IMR-90 (cell line): ENCODE results near the gene CDH22. TPM values are rescaled to one million over a fixed set of nuclear protein-coding genes. Genes with fewer than 3 reads are reported as not detected.

ENCODE experiments used
- ATAC-seq: fragments of 200-7000 bp; cut with Tn5 transposase; 2 replicates; pipeline ENCODE4 v1.9.1; 2020; ENCODE audit warnings: low read depth, mild to moderate bottlenecking, moderate library complexity
- BruUV-seq: library from RNA; stranded (reverse); fragments of 400-500 nt; replicated peaks from 2 replicates; lab custom pipeline; 2021; lab: Mats Ljungman, UMichigan
- CTCF ChIA-PET: fragments of 300-600 bp; formaldehyde crosslinking; extraction: SDS; loops from one replicate; lab custom pipeline; 2021; ENCODE audit warnings: antibody characterized with exemption; lab: Yijun Ruan, JAX
- POLR2A ChIA-PET: fragments of 300-600 bp; sonication (Branson Sonifier 250); formaldehyde crosslinking; loops from one replicate; lab custom pipeline; 2022; ENCODE audit warnings: antibody characterized with exemption; ENCODE audit not compliant: unreplicated experiment; lab: Charles Lee
- DNase-seq: peaks from one replicate; pipeline ENCODE4 v3.0.0; 2013
- H2AFZ ChIP-seq: replicated peaks from 2 replicates; pipeline ENCODE3; 2013; ENCODE audit warnings: low read length, mild to moderate bottlenecking; ENCODE audit not compliant: poor library complexity
- H2AK5ac ChIP-seq: 2 replicates; pipeline ENCODE4 v1.6.1; 2013; ENCODE audit warnings: low read depth, low read length, inconsistent platforms
- H2AK9ac ChIP-seq: replicated peaks from 2 replicates; pipeline ENCODE3; 2013; ENCODE audit warnings: mild to moderate bottlenecking, low read depth, low read length, moderate library complexity; ENCODE audit not compliant: poor library complexity
- H2BK120ac ChIP-seq: 2 replicates; pipeline ENCODE4 v1.6.1; 2013; ENCODE audit warnings: low read depth, low read length, inconsistent platforms
- H2BK15ac ChIP-seq: 3 replicates; pipeline ENCODE4 v1.6.1; 2013; ENCODE audit warnings: low read depth, low read length, inconsistent platforms
- H2BK20ac ChIP-seq: 2 replicates; pipeline ENCODE4 v1.6.1; 2013; ENCODE audit warnings: low read depth, mild to moderate bottlenecking, inconsistent platforms, low read length, moderate library complexity
- H2BK5ac ChIP-seq: 2 replicates; pipeline ENCODE4 v1.6.1; 2013; ENCODE audit warnings: mild to moderate bottlenecking, low read depth, low read length, inconsistent platforms; ENCODE audit not compliant: poor library complexity, severe bottlenecking
- H3K14ac ChIP-seq: replicated peaks from 2 replicates; pipeline ENCODE4 v1.6.1; 2013; ENCODE audit warnings: low read depth, low read length, inconsistent platforms
- H3K18ac ChIP-seq: 2 replicates; pipeline ENCODE4 v1.6.1; 2013; ENCODE audit warnings: low read depth, low read length, control low read depth
- H3K23ac ChIP-seq: 2 replicates; pipeline ENCODE4 v1.6.1; 2013; ENCODE audit warnings: low read depth, low read length, inconsistent platforms
- H3K27ac ChIP-seq: 2 replicates; pipeline ENCODE4 v1.5.1; 2013; ENCODE audit warnings: mild to moderate bottlenecking, control low read depth, low read length; ENCODE audit not compliant: insufficient read depth
- H3K27me3 ChIP-seq: 2 replicates; pipeline ENCODE4 v1.6.1; 2013; ENCODE audit warnings: low read length; ENCODE audit not compliant: control insufficient read depth, insufficient read depth
- H3K36me3 ChIP-seq: 2 replicates; pipeline ENCODE4 v1.6.1; 2013; ENCODE audit warnings: low read length, mixed read lengths; ENCODE audit not compliant: control insufficient read depth, insufficient read depth
- H3K4ac ChIP-seq: 2 replicates; pipeline ENCODE4 v1.6.1; 2013; ENCODE audit warnings: low read depth, low read length, inconsistent platforms
- H3K4me1 ChIP-seq: 2 replicates; pipeline ENCODE4 v1.6.1; 2013; ENCODE audit warnings: low read length, mixed read lengths; ENCODE audit not compliant: control insufficient read depth, insufficient read depth
- H3K4me2 ChIP-seq: 2 replicates; pipeline ENCODE4 v1.6.1; 2013; ENCODE audit warnings: low read depth, mild to moderate bottlenecking, control low read depth, low read length, moderate library complexity
- H3K4me3 ChIP-seq: 2 replicates; pipeline ENCODE4 v1.5.1; 2013; ENCODE audit warnings: low read depth, mild to moderate bottlenecking, control low read depth, low read length, moderate library complexity; ENCODE audit not compliant: insufficient read depth
- H3K56ac ChIP-seq: 2 replicates; pipeline ENCODE4 v1.6.1; 2013; ENCODE audit warnings: low read length, inconsistent platforms; ENCODE audit not compliant: insufficient read depth; ENCODE audit errors: extremely low read depth
- H3K79me1 ChIP-seq, 2 experiments: 2 replicates each; pipeline ENCODE4 v1.6.1; 2013; ENCODE audit warnings: low read length in 2 of 2, inconsistent platforms in 1 of 2, low read depth in 1 of 2
- H3K9ac ChIP-seq: 2 replicates; pipeline ENCODE4 v1.6.1; 2013; ENCODE audit warnings: low read depth, low read length, control low read depth
- H3K9me1 ChIP-seq: 2 replicates; pipeline ENCODE4 v1.6.1; 2013; ENCODE audit warnings: low read length, inconsistent platforms; ENCODE audit not compliant: insufficient read depth
- H3K9me3 ChIP-seq: 2 replicates; pipeline ENCODE4 v1.6.1; 2013; ENCODE audit warnings: low read length; ENCODE audit not compliant: control insufficient read depth, insufficient read depth
- H4K20me1 ChIP-seq: 2 replicates; pipeline ENCODE4 v1.6.1; 2013; ENCODE audit warnings: low read length, inconsistent platforms; ENCODE audit not compliant: insufficient read depth
- H4K5ac ChIP-seq: 2 replicates; pipeline ENCODE4 v1.6.1; 2013; ENCODE audit warnings: mild to moderate bottlenecking, low read depth, low read length, control low read depth
- H4K8ac ChIP-seq, 2 experiments: 2 replicates each; pipeline ENCODE4 v1.6.1; 2013; ENCODE audit warnings: low read depth in 2 of 2, low read length in 2 of 2, control low read depth in 1 of 2, inconsistent platforms in 1 of 2
- H4K91ac ChIP-seq: 2 replicates; pipeline ENCODE4 v1.6.1; 2013; ENCODE audit warnings: low read depth, low read length, inconsistent platforms; ENCODE audit not compliant: insufficient read depth
- BHLHE40 ChIP-seq: fragments of 150-350 bp; IDR thresholded peaks from 2 replicates; pipeline ENCODE4 v1.6.1; 2016; ENCODE audit warnings: mild to moderate bottlenecking, low read depth, low read length
- CEBPB ChIP-seq: IDR thresholded peaks from 2 replicates; pipeline ENCODE4 v1.6.1; 2012; ENCODE audit warnings: low read depth, low read length, improper control_type of control experiment
- CHD1 ChIP-seq: IDR thresholded peaks from 2 replicates; pipeline ENCODE4 v1.6.1; 2012; ENCODE audit warnings: low read depth, low read length, improper control_type of control experiment
- FOS ChIP-seq: fragments of 150-350 bp; IDR thresholded peaks from 2 replicates; pipeline ENCODE4 v1.6.1; 2016; ENCODE audit warnings: low read depth, low read length
- MAFK ChIP-seq: IDR thresholded peaks from 2 replicates; pipeline ENCODE4 v1.6.1; 2012; ENCODE audit warnings: low read depth, low read length, improper control_type of control experiment
- MAZ ChIP-seq: IDR thresholded peaks from 2 replicates; pipeline ENCODE4 v1.6.1; 2012; ENCODE audit warnings: low read depth, mild to moderate bottlenecking, low read length, improper control_type of control experiment, moderate library complexity, borderline replicate concordance
- MXI1 ChIP-seq: IDR thresholded peaks from 2 replicates; pipeline ENCODE4 v1.6.1; 2012; ENCODE audit warnings: low read depth, mild to moderate bottlenecking, low read length, moderate library complexity, borderline replicate concordance
- NFE2L2 ChIP-seq: fragments of 150-350 bp; IDR thresholded peaks from 2 replicates; pipeline ENCODE4 v1.6.1; 2016; ENCODE audit warnings: low read depth, mild to moderate bottlenecking, low read length
- POLR2A ChIP-seq: IDR thresholded peaks from 2 replicates; pipeline ENCODE4 v1.6.1; 2012; ENCODE audit warnings: mild to moderate bottlenecking, low read depth, low read length
- RAD21 ChIP-seq: IDR thresholded peaks from 2 replicates; pipeline ENCODE4 v1.6.1; 2012; ENCODE audit warnings: low read length, improper control_type of control experiment
- RCOR1 ChIP-seq: IDR thresholded peaks from 2 replicates; pipeline ENCODE4 v1.6.1; 2012; ENCODE audit warnings: mild to moderate bottlenecking, low read length, improper control_type of control experiment; ENCODE audit not compliant: insufficient replicate concordance
- RFX5 ChIP-seq: IDR thresholded peaks from 2 replicates; pipeline ENCODE4 v1.8.0; 2012; ENCODE audit warnings: low read depth, mild to moderate bottlenecking, low read length, moderate library complexity
- SMC3 ChIP-seq: fragments of 150-350 bp; IDR thresholded peaks from 2 replicates; pipeline ENCODE4 v1.6.1; 2016; ENCODE audit warnings: low read depth, mild to moderate bottlenecking, antibody characterized with exemption, low read length, moderate library complexity
- WGBS, 2 experiments: methylation state at CpG; one replicate each; pipeline versions ENCODE4 v1.1.5 to v1.1.7; 2013; ENCODE audit warnings: missing lambda C conversion rate in 2 of 2; ENCODE audit not compliant: insufficient read length in 1 of 2; ENCODE audit errors: extremely low coverage in 2 of 2; 5-methylcytosine and 5-hydroxymethylcytosine counted together
- dilution Hi-C: fragments of 300-500 bp; cut with HindIII; formaldehyde crosslinking; loops from one replicate; pipeline ENCODE4 v1.14.3; 2018; ENCODE audit warnings: low sequenced_read_pairs; ENCODE audit not compliant: unreplicated experiment
- in situ Hi-C: fragments of 300-500 bp; cut with MboI; formaldehyde crosslinking; loops from 3 replicates; pipeline ENCODE4 v1.14.3; 2019; ENCODE audit warnings: low sequenced_read_pairs, inconsistent platforms, mixed read lengths
- intact Hi-C: fragments of 100-400 bp; cut with micrococcal nuclease; formaldehyde crosslinking; loops from 2 replicates; pipeline ENCODE4 v1.10.0; 2022
- polyA plus RNA-seq, 3 experiments: library from polyadenylated mRNA; depleted of rRNA; stranded (reverse); fragments of >200 nt; gene quantifications; 2 replicates each; pipeline ENCODE4 v1.2.3, GENCODE V29; 2012; ENCODE audit warnings: low replicate concordance in 1 of 3
- total RNA-seq: library from RNA; depleted of rRNA; stranded (reverse); fragments of >200 nt; gene quantifications from 2 replicates; pipeline ENCODE4 v1.2.3, GENCODE V29; 2012
- TF ChIP-seq, protein P1 (sequence below): conservative IDR thresholded peaks from 2 replicates; pipeline ENCODE4 v1.5.1; 2012; ENCODE audit warnings: mild to moderate bottlenecking, low read depth, low read length, improper control_type of control experiment
- TF ChIP-seq, protein P2 (sequence below): fragments of 150-350 bp; IDR thresholded peaks from 2 replicates; pipeline ENCODE4 v1.6.1; 2017; ENCODE audit warnings: mild to moderate bottlenecking, antibody characterized with exemption, low read length, low read depth
- TF ChIP-seq, protein P3 (sequence below): fragments of 150-350 bp; IDR thresholded peaks from 2 replicates; pipeline ENCODE4 v1.6.1; 2016; ENCODE audit warnings: low read depth, mild to moderate bottlenecking, low read length, moderate library complexity, borderline replicate concordance

CDH22 gene
- total and polyA plus RNA-seq, 2 of the 4 experiments (the other 2 are of a cell fraction), result not detected

DNA sequence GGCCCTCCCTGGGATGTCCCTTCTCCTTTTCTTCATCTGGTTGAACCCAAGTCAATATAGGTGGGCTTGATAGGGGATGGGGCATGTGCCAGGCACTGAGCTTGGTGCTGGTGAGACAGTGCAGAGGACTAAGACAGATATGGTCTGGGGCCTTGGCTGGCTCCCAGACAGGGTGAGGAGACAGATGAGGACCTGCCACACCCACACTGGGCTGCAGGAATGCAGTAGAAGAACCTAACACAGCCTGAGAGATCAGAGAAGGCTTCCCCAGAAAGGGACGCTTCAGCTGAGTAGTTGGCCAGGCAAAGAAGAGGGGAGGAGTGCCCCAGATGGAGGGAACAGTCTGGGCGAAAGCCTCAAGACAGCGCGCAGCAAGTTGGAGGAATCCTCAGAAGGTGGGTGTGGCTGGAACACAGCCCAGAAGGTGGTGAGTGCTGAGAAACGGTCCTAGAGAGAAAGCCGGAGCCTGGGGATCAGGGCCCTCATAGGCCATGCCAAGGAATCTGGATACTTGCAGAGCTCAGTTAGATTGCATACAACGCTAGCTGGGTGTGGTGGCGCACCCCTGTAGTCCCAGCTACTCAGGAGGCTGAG, 163.8 kb downstream of the CDH22 start:
- peaks cover 30% of the 10 kb centered on the region for H3K27me3 ChIP-seq
- no peaks in the 10 kb centered on the region for H3K36me3 ChIP-seq
- in situ Hi-C loops (no loop called here), dilution Hi-C loops (no loop called here), intact Hi-C loops (no loop called here)
- DNase-seq (no peak), ATAC-seq (no peak)
- 88% methylated on average over 3 of the region's 8 CpGs; no CpG with 5 or more reads in 1 of the 2 experiments for WGBS, 2 experiments
- H3K4me1 ChIP-seq, result no peaks in the 10 kb centered on the region
- no peaks in the 10 kb centered on the region for H4K20me1 ChIP-seq
- TF ChIP-seq SMC3 (no peak), RFX5 (no peak), POLR2A (no peak), MXI1 (no peak), MAFK (no peak), MAZ (no peak), FOS (no peak), CEBPB (no peak), NFE2L2 (no peak), RAD21 (no peak), BHLHE40 (no peak), CHD1 (no peak), RCOR1 (no peak)
- TF ChIP-seq, protein P1, sequence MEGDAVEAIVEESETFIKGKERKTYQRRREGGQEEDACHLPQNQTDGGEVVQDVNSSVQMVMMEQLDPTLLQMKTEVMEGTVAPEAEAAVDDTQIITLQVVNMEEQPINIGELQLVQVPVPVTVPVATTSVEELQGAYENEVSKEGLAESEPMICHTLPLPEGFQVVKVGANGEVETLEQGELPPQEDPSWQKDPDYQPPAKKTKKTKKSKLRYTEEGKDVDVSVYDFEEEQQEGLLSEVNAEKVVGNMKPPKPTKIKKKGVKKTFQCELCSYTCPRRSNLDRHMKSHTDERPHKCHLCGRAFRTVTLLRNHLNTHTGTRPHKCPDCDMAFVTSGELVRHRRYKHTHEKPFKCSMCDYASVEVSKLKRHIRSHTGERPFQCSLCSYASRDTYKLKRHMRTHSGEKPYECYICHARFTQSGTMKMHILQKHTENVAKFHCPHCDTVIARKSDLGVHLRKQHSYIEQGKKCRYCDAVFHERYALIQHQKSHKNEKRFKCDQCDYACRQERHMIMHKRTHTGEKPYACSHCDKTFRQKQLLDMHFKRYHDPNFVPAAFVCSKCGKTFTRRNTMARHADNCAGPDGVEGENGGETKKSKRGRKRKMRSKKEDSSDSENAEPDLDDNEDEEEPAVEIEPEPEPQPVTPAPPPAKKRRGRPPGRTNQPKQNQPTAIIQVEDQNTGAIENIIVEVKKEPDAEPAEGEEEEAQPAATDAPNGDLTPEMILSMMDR, result no peak
- TF ChIP-seq, protein P2, sequence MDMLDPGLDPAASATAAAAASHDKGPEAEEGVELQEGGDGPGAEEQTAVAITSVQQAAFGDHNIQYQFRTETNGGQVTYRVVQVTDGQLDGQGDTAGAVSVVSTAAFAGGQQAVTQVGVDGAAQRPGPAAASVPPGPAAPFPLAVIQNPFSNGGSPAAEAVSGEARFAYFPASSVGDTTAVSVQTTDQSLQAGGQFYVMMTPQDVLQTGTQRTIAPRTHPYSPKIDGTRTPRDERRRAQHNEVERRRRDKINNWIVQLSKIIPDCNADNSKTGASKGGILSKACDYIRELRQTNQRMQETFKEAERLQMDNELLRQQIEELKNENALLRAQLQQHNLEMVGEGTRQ, result no peak
- TF ChIP-seq, protein P3, sequence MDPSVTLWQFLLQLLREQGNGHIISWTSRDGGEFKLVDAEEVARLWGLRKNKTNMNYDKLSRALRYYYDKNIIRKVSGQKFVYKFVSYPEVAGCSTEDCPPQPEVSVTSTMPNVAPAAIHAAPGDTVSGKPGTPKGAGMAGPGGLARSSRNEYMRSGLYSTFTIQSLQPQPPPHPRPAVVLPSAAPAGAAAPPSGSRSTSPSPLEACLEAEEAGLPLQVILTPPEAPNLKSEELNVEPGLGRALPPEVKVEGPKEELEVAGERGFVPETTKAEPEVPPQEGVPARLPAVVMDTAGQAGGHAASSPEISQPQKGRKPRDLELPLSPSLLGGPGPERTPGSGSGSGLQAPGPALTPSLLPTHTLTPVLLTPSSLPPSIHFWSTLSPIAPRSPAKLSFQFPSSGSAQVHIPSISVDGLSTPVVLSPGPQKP, result no peak
- no peak overlapping the region for H4K8ac ChIP-seq
- no peak overlapping the region for H2BK5ac ChIP-seq
- H2BK15ac ChIP-seq, result no peak overlapping the region
- no peak overlapping the region for H3K9ac ChIP-seq
- H2BK120ac ChIP-seq, result no peak overlapping the region
- no peak overlapping the region for H3K23ac ChIP-seq
- no peak overlapping the region for H3K14ac ChIP-seq
- peak overlapping the region; percentile 42 for H2AK9ac ChIP-seq
- no peak overlapping the region for H3K27ac ChIP-seq
- H2AK5ac ChIP-seq, result no peak overlapping the region
- no peak overlapping the region for H3K4me2 ChIP-seq
- H2AFZ ChIP-seq, result no peak overlapping the region
- no peaks in the 10 kb centered on the region for H3K79me1 ChIP-seq
- ChIA-PET CTCF (no interaction called here), POLR2A (no interaction called here)
- no peak overlapping the region for H3K18ac ChIP-seq
- no peaks in the 10 kb centered on the region for H3K9me1 ChIP-seq
- no peak overlapping the region for H3K4me3 ChIP-seq
- H4K5ac ChIP-seq, result no peak overlapping the region
- H3K9me3 ChIP-seq, result no peaks in the 10 kb centered on the region
- H3K56ac ChIP-seq, result no peak overlapping the region
- H3K4ac ChIP-seq, result no peak overlapping the region
- no peak overlapping the region for H4K91ac ChIP-seq
- H2BK20ac ChIP-seq, result no peak overlapping the region
- BruUV-seq, result no TSS peak
